Hepatocyte (in vitro differentiated cells): ENCODE measurements around the gene STAT1.

ENCODE experiments used
- EZH2 ChIP-seq: fragments of 200-600 bp; sonication (generic); IDR thresholded peaks from 2 replicates; pipeline ENCODE4 v1.6.1; 2016; ENCODE audit warnings: antibody characterized with exemption, mild to moderate bottlenecking, borderline replicate concordance
- EZH2phosphoT487 ChIP-seq: fragments of 200-600 bp; sonication (generic); IDR thresholded peaks from one replicate; pipeline ENCODE4 v1.6.1; 2018; ENCODE audit warnings: antibody characterized with exemption, mild to moderate bottlenecking, low read depth, moderate library complexity; ENCODE audit not compliant: unreplicated experiment, severe bottlenecking
- TF ChIP-seq, protein P1 (sequence below): fragments of 200-600 bp; sonication (generic); IDR thresholded peaks from 2 replicates; pipeline ENCODE4 v1.5.1; 2016; ENCODE audit warnings: antibody characterized with exemption, mild to moderate bottlenecking; ENCODE audit not compliant: poor library complexity

DNA sequence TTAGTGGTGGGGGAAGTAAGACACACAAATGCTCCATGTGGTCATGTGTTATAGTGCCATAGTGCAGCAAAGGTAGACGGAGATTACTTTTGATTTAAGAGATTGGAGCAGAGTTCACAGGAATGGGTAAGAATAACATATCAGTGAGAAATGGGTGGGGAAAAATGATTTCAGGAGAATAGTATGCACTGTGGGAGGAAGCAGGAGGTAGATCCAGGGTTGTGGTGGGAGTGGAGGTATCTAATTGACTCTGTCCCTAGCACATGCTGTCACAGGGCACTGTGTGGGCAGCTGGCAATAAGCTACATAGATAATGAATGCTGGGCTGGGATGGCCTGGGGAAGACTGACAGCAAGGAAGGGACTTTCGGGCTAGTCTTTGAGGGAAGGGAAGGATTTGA lies 65.3 kb downstream of the STAT1 start:
- TF ChIP-seq, protein P1, sequence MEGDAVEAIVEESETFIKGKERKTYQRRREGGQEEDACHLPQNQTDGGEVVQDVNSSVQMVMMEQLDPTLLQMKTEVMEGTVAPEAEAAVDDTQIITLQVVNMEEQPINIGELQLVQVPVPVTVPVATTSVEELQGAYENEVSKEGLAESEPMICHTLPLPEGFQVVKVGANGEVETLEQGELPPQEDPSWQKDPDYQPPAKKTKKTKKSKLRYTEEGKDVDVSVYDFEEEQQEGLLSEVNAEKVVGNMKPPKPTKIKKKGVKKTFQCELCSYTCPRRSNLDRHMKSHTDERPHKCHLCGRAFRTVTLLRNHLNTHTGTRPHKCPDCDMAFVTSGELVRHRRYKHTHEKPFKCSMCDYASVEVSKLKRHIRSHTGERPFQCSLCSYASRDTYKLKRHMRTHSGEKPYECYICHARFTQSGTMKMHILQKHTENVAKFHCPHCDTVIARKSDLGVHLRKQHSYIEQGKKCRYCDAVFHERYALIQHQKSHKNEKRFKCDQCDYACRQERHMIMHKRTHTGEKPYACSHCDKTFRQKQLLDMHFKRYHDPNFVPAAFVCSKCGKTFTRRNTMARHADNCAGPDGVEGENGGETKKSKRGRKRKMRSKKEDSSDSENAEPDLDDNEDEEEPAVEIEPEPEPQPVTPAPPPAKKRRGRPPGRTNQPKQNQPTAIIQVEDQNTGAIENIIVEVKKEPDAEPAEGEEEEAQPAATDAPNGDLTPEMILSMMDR = no peak
- TF ChIP-seq EZH2 = no peak
- no peak for TF ChIP-seq EZH2phosphoT487
